ENCODE data around the gene PTPN18.

PTPN18 gene

DNA sequence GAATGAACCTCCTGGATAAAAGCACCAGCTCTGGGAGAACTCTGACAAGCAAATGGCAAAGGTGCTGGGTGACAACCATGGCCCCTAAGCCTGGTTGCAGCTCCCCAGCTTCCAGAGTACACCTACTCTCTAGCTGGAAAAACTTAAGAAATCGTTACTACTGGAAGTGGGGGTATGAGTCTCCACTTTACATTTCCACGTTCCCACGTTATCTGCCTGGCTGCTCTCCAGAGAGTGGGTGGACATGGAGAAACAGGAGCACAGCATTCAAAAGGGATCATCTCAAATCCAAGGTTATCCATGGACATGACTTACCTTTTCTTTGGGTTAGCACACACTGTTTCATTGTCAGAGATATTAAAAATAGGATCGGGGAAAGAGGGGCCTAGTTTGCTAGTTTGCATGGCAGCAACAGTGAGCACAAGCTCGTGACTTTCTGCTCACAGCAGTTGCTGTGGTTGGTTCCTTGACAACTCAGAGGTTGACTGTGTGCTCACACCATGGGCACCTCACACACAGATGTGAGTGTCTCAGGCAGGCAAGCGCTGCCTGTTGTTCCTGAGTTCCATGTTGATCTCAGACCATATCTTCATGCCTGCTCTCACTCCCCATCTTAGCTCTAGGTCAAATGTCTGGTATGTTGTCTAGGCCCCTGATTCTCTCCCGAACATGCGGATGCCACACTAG is 32.5 kb downstream of the PTPN18 start:
- peaks cover 9% of the 10 kb centered on the region for H3K4me1 ChIP-seq
- H3K27me3 ChIP-seq (ENCODE audit: control insufficient read depth, insufficient read depth, low read length) = no peaks in the 10 kb centered on the region
- no peak overlapping the region for H3K4me3 ChIP-seq (ENCODE audit: low read depth, low read length)
- no peaks in the 10 kb centered on the region for H3K79me2 ChIP-seq
- H3K9ac ChIP-seq = no peak overlapping the region
- H3K9me3 ChIP-seq (ENCODE audit: control insufficient read depth, low read length) = no peaks in the 10 kb centered on the region
- no peak overlapping the region for H3K27ac ChIP-seq
- TF ChIP-seq, protein P1, sequence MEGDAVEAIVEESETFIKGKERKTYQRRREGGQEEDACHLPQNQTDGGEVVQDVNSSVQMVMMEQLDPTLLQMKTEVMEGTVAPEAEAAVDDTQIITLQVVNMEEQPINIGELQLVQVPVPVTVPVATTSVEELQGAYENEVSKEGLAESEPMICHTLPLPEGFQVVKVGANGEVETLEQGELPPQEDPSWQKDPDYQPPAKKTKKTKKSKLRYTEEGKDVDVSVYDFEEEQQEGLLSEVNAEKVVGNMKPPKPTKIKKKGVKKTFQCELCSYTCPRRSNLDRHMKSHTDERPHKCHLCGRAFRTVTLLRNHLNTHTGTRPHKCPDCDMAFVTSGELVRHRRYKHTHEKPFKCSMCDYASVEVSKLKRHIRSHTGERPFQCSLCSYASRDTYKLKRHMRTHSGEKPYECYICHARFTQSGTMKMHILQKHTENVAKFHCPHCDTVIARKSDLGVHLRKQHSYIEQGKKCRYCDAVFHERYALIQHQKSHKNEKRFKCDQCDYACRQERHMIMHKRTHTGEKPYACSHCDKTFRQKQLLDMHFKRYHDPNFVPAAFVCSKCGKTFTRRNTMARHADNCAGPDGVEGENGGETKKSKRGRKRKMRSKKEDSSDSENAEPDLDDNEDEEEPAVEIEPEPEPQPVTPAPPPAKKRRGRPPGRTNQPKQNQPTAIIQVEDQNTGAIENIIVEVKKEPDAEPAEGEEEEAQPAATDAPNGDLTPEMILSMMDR (IDR thresholded peaks at IDR 0.05) = no peak
- no peak overlapping the region for H2AFZ ChIP-seq
- H3K4me2 ChIP-seq (ENCODE audit: low read length) = no peak overlapping the region
- H3K36me3 ChIP-seq (ENCODE audit: control insufficient read depth, insufficient read depth, low read length) = no peaks in the 10 kb centered on the region

DNA sequence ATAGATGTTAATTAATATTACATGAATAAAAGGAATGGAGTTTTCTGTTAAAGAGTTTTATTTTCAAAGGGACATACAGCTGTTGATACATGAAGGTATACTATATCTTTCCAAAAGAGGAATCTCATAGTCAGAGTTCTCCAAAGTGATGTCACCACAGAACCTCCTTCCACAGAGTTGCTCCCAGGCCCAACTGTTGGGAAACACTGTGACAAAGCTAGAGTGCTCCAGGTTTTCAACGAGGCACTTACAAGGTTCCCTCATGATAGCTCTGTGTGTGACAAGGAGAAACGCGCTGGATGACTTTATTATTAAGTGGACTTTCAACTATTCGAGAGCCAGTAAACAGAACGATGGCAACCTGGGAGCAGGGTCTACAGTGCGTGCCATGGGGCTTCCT is 33.5 kb downstream of the PTPN18 start:
- Histone ChIP-seq H3K9me3 (ENCODE audit: control insufficient read depth, low read length) (no peaks in the 10 kb centered on the region), H3K27me3 (ENCODE audit: control insufficient read depth, insufficient read depth, low read length) (no peaks in the 10 kb centered on the region), H3K4me2 (ENCODE audit: low read length) (no peak overlapping the region), H3K27ac (no peak overlapping the region), H3K9ac (no peak overlapping the region), H3K79me2 (no peaks in the 10 kb centered on the region), H3K36me3 (ENCODE audit: control insufficient read depth, insufficient read depth, low read length) (no peaks in the 10 kb centered on the region), H3K4me1 (peaks cover 9% of the 10 kb centered on the region), H3K4me3 (ENCODE audit: low read depth, low read length) (no peak overlapping the region), H2AFZ (no peak overlapping the region)
- TF ChIP-seq, protein P1 (IDR thresholded peaks at IDR 0.05) = no peak

DNA sequence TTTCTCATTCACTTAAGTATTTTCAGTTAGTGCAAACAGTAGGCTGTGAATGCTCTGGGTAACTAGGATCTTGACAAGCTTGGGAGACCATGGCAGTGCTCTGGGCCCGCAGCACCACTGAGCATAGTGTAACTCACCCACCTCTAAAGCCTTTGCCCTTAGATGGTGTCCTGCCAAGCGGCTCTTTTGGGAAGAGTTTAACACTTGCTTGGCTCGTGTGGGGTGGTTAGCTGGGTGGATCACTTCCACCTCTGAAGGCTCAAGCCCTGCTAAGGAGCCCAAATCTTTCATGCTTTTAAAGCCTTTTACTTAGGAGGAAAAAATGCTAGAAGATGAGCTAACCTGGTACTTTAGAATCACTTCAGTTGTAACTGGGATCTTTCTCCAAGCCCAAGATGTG is 33.9 kb downstream of the PTPN18 start:
- H3K9ac ChIP-seq = no peak overlapping the region
- no peak overlapping the region for H3K27ac ChIP-seq
- no peaks in the 10 kb centered on the region for H3K27me3 ChIP-seq (ENCODE audit: control insufficient read depth, insufficient read depth, low read length)
- no peak overlapping the region for H2AFZ ChIP-seq
- no peak overlapping the region for H3K4me3 ChIP-seq (ENCODE audit: low read depth, low read length)
- TF ChIP-seq, protein P1 (IDR thresholded peaks at IDR 0.05) = no peak
- no peaks in the 10 kb centered on the region for H3K79me2 ChIP-seq
- H3K4me2 ChIP-seq (ENCODE audit: low read length) = no peak overlapping the region
- H3K4me1 ChIP-seq = peaks cover 9% of the 10 kb centered on the region
- no peaks in the 10 kb centered on the region for H3K9me3 ChIP-seq (ENCODE audit: control insufficient read depth, low read length)
- no peaks in the 10 kb centered on the region for H3K36me3 ChIP-seq (ENCODE audit: control insufficient read depth, insufficient read depth, low read length)

DNA sequence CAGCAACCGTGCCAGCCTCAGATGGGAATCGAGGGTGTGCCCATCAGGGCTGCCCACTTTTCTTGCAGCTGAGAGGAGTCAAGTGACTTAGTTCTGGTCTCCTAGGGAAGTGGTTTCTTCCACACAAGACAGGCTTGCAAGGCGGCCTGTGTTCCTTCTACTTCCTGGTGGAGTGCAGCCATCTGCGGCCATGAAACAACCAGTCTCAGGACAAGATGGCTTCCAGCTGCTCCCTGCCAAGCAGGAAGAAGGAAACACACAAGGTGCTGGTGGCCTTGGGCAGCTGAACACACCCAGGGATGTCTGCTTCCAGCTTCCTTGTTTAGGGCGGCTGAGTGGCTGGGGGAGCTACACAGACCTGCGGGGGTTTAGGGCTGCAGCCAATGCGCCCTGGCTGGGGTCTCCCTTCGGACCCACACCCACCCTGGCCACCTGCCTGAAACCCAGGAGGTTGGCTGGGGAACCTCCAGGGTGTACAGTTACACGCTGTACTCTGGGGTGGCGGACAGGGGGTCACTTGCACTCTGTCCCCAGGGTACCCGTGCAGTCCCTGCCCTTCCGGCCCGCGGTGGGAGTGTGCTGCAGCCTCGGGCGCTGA is 34.7 kb downstream of the PTPN18 start:
- H3K79me2 ChIP-seq = no peaks in the 10 kb centered on the region
- TF ChIP-seq, protein P1 (IDR thresholded peaks at IDR 0.05) = no peak
- peak overlapping the region; percentile 99 for H2AFZ ChIP-seq
- H3K9me3 ChIP-seq (ENCODE audit: control insufficient read depth, low read length) = no peaks in the 10 kb centered on the region
- peak overlapping the region; percentile 92 for H3K27ac ChIP-seq
- H3K36me3 ChIP-seq (ENCODE audit: control insufficient read depth, insufficient read depth, low read length) = no peaks in the 10 kb centered on the region
- H3K27me3 ChIP-seq (ENCODE audit: control insufficient read depth, insufficient read depth, low read length) = no peaks in the 10 kb centered on the region
- H3K4me2 ChIP-seq (ENCODE audit: low read length) = peak overlapping the region; percentile 83
- H3K9ac ChIP-seq = no peak overlapping the region
- H3K4me1 ChIP-seq = peaks cover 9% of the 10 kb centered on the region
- H3K4me3 ChIP-seq (ENCODE audit: low read depth, low read length) = peak overlapping the region; percentile 67
